HCT116 (cell line): Measurements from ENCODE around the gene DYNC2H1. TPM values are rescaled to one million over a fixed set of nuclear protein-coding genes. Genes with fewer than 3 reads are reported as not detected.

Experiments
- ATAC-seq: fragments of 200-7000 bp; cut with Tn5 transposase; 2 replicates; pipeline ENCODE4 v1.9.1; 2020; ENCODE audit warnings: mild to moderate bottlenecking, moderate library complexity
- BruUV-seq: library from RNA; stranded (reverse); fragments of 400-500 nt; replicated peaks from 2 replicates; lab custom pipeline; 2021; lab: Mats Ljungman, UMichigan
- CTCF ChIA-PET: fragments of 300-600 bp; sonication (Branson Sonifier 250); formaldehyde crosslinking; loops from one replicate; lab custom pipeline; 2021; ENCODE audit warnings: antibody characterized with exemption; lab: Charles Lee
- POLR2A ChIA-PET: fragments of 300-600, 350-600 bp; sonication (Branson Sonifier 250); formaldehyde crosslinking; loops from one replicate; lab custom pipeline; 2021; ENCODE audit warnings: antibody characterized with exemption; lab: Charles Lee
- RAD21 ChIA-PET, 2 experiments: fragments of 300-600 bp; sonication (Branson Sonifier 250); formaldehyde crosslinking; loops; one replicate each; lab custom pipeline; 2023; ENCODE audit warnings: low total read pairs in 2 of 2; ENCODE audit not compliant: uncharacterized antibody in 2 of 2, unreplicated experiment in 2 of 2, low non-redundant PET in 1 of 2; lab: Charles Lee
- DNase-seq: peaks from one replicate; pipeline ENCODE4 v3.0.0-alpha.2; 2010; ENCODE audit warnings: low read depth, low spot score
- H2AFZ ChIP-seq: fragments of 200-600 bp; shearing (Covaris generic), sonication (generic); 2 replicates; pipeline ENCODE4 v1.6.1; 2017; ENCODE audit warnings: low read depth, mixed run types, mixed read lengths, antibody characterized with exemption, low read length; ENCODE audit not compliant: poor library complexity, severe bottlenecking
- H3K27ac ChIP-seq: 2 replicates; pipeline ENCODE4 v1.5.1; 2012; ENCODE audit warnings: low read depth, low read length
- H3K27me3 ChIP-seq: fragments of 200-600 bp; sonication (generic); 2 replicates; pipeline ENCODE4 v1.6.1; 2016; ENCODE audit warnings: mixed run types, low read length, mixed read lengths; ENCODE audit not compliant: insufficient read depth
- H3K36me3 ChIP-seq, 2 experiments: fragments of 200-500 bp in 1 of 2; fragments of 200-600 bp in 1 of 2; sonication (Bioruptor generic) in 1 of 2; sonication (generic) in 1 of 2; 2 replicates each; pipeline versions ENCODE4 v1.5.1 to v1.6.1; 2014 to 2016; ENCODE audit warnings: low read length in 2 of 2, inconsistent platforms in 1 of 2, mixed read lengths in 1 of 2, mixed run types in 1 of 2; ENCODE audit not compliant: insufficient read depth in 2 of 2, control insufficient read depth in 1 of 2
- H3K4me1 ChIP-seq, 2 experiments: fragments of 200-600 bp in 1 of 2; sonication (generic) in 1 of 2; 2 replicates each; pipeline versions ENCODE4 v1.5.1 to v1.6.1; 2012 to 2017; ENCODE audit warnings: low read length in 2 of 2, inconsistent platforms in 1 of 2, mild to moderate bottlenecking in 1 of 2, mixed read lengths in 1 of 2, mixed run types in 1 of 2, moderate library complexity in 1 of 2; ENCODE audit not compliant: insufficient read depth in 2 of 2, control insufficient read depth in 1 of 2
- H3K4me2 ChIP-seq: fragments of 200-600 bp; sonication (generic); 2 replicates; pipeline ENCODE4 v1.6.1; 2017; ENCODE audit warnings: mixed run types, low read length, mixed read lengths
- H3K4me3 ChIP-seq, 2 experiments: fragments of 200-600 bp in 1 of 2; sonication (generic) in 1 of 2; replicated peaks in 1 of 2; 2 replicates each; pipeline ENCODE4 v1.5.1; 2011 to 2016; ENCODE audit warnings: low read length in 2 of 2, control low read depth in 1 of 2, low read depth in 1 of 2, mild to moderate bottlenecking in 1 of 2, mixed read lengths in 1 of 2, mixed run types in 1 of 2
- H3K79me2 ChIP-seq: fragments of 200-600 bp; sonication (generic); 2 replicates; pipeline ENCODE4 v1.6.1; 2017; ENCODE audit warnings: mild to moderate bottlenecking, mixed run types, low read length, moderate library complexity, mixed read lengths; ENCODE audit not compliant: insufficient read depth
- H3K9ac ChIP-seq: fragments of 200-600 bp; sonication (generic); 2 replicates; pipeline ENCODE4 v1.6.1; 2016; ENCODE audit warnings: low read length, mixed read lengths
- H3K9me2 ChIP-seq: fragments of 200-600 bp; sonication (generic), shearing (Covaris generic); 2 replicates; pipeline ENCODE4 v1.6.1; 2017; ENCODE audit warnings: mixed run types, mild to moderate bottlenecking, moderate library complexity; ENCODE audit not compliant: insufficient read depth
- H3K9me3 ChIP-seq, 2 experiments: fragments of 200-500 bp in 1 of 2; fragments of 200-600 bp in 1 of 2; sonication (Bioruptor generic) in 1 of 2; sonication (generic) in 1 of 2; 2 replicates each; pipeline ENCODE4 v1.6.1; 2014 to 2017; ENCODE audit warnings: low read length in 2 of 2, mixed read lengths in 2 of 2, inconsistent platforms in 1 of 2, low read depth in 1 of 2, mild to moderate bottlenecking in 1 of 2, mixed run types in 1 of 2, moderate library complexity in 1 of 2; ENCODE audit not compliant: control insufficient read depth in 1 of 2, insufficient read depth in 1 of 2
- H4K20me1 ChIP-seq: fragments of 200-600 bp; sonication (generic), shearing (Covaris generic); 2 replicates; pipeline ENCODE4 v1.6.1; 2017; ENCODE audit warnings: mixed run types, mild to moderate bottlenecking, moderate library complexity; ENCODE audit not compliant: insufficient read depth
- CBX3 ChIP-seq: IDR thresholded peaks from 2 replicates; pipeline ENCODE4 v1.6.1; 2012; ENCODE audit warnings: low read depth
- CEBPB ChIP-seq: IDR thresholded peaks from 2 replicates; pipeline ENCODE4 v1.6.1; 2012; ENCODE audit warnings: low read depth
- EZH2phosphoT487 ChIP-seq: fragments of 200-600 bp; IDR thresholded peaks from 2 replicates; pipeline ENCODE4 v1.6.1; 2018; ENCODE audit warnings: antibody characterized with exemption, borderline replicate concordance
- FOSL1 ChIP-seq: IDR thresholded peaks from 2 replicates; pipeline ENCODE4 v1.6.1; 2012; ENCODE audit warnings: low read depth
- JUND ChIP-seq: IDR thresholded peaks from 2 replicates; pipeline ENCODE4 v1.6.1; 2012
- MAX ChIP-seq: IDR thresholded peaks from 2 replicates; pipeline ENCODE4 v1.6.1; 2012
- POLR2A ChIP-seq: IDR thresholded peaks from 2 replicates; pipeline ENCODE4 v1.7.0; 2011; ENCODE audit warnings: borderline replicate concordance; ENCODE audit not compliant: insufficient read depth, insufficient read length; ENCODE audit errors: extremely low read depth
- POLR2AphosphoS5 ChIP-seq: IDR thresholded peaks from 2 replicates; pipeline ENCODE4 v1.6.1; 2011; ENCODE audit warnings: mild to moderate bottlenecking, low read depth, low read length, moderate library complexity
- SIN3A ChIP-seq: IDR thresholded peaks from 2 replicates; pipeline ENCODE4 v1.6.1; 2012; ENCODE audit warnings: low read depth
- SP1 ChIP-seq: IDR thresholded peaks from 2 replicates; pipeline ENCODE4 v1.6.1; 2012; ENCODE audit warnings: low read depth
- SRF ChIP-seq: IDR thresholded peaks from 2 replicates; pipeline ENCODE4 v1.6.1; 2012; ENCODE audit warnings: low read depth
- YY1 ChIP-seq: IDR thresholded peaks from 2 replicates; pipeline ENCODE4 v1.6.1; 2011; ENCODE audit warnings: low read length, low read depth, moderate library complexity, mild to moderate bottlenecking; ENCODE audit not compliant: insufficient replicate concordance; ENCODE audit errors: extremely low read depth
- ZNF274 ChIP-seq: fragments of 200-500 bp; sonication (Bioruptor generic); IDR thresholded peaks from 2 replicates; pipeline ENCODE4 v1.6.1; 2014; ENCODE audit warnings: mild to moderate bottlenecking, low read depth, low read length, inconsistent platforms
- intact Hi-C: fragments of 100-400 bp; cut with micrococcal nuclease; formaldehyde crosslinking; loops from 2 replicates; pipeline ENCODE4 v1.10.0; 2022
- total RNA-seq: library from RNA; stranded (reverse); gene quantifications from one replicate; pipeline ENCODE4 v1.2.1, GENCODE V29; 2021; ENCODE audit not compliant: unreplicated experiment
- TF ChIP-seq, protein P1 (sequence below): IDR thresholded peaks from 2 replicates; pipeline ENCODE4 v1.6.1; 2012
- TF ChIP-seq, protein P2 (sequence below), 3 experiments: fragments of 200-600 bp in 1 of 3; sonication (generic) in 1 of 3; IDR thresholded peaks in 2 of 3; conservative IDR thresholded peaks in 1 of 3; 2 replicates each; pipeline ENCODE4 v1.5.1; 2012 to 2017; ENCODE audit warnings: low read depth in 2 of 3, low read length in 2 of 3, antibody characterized with exemption in 1 of 3, borderline replicate concordance in 1 of 3, control low read depth in 1 of 3, mild to moderate bottlenecking in 1 of 3, mixed read lengths in 1 of 3, mixed run types in 1 of 3, moderate library complexity in 1 of 3; ENCODE audit not compliant: insufficient read depth in 1 of 3
- TF ChIP-seq, protein P3 (sequence below): IDR thresholded peaks from 2 replicates; pipeline ENCODE4 v1.6.1; 2011; ENCODE audit warnings: mild to moderate bottlenecking, low read length, moderate library complexity; ENCODE audit not compliant: insufficient replicate concordance; ENCODE audit errors: extremely low read depth
- TF ChIP-seq, protein P4 (sequence below): IDR thresholded peaks from 2 replicates; pipeline ENCODE4 v1.6.1; 2012; ENCODE audit warnings: low read depth

DYNC2H1 gene
- total RNA-seq, 1 experiment from 2014 or later: 1.5 TPM

DNA sequence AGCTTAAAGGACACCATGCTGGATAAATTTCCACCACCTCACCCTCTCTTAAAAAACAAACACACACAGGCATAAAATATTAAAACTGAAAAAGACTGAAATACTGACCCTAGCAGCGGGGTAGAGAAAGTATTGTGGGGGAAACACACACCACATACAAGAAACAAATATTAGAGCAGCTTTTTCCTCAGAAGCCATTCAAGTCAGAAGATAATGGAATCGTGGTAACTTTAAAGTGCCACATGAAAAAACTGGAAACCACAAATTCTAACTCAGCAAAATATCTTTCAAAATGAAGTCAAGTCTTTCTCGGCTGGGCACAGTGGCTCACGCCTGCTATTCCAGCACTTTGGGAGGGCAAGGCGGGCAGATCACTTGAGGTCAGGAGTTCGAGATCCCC is 223.2 kb downstream of the DYNC2H1 start:
- Histone ChIP-seq H2AFZ (no peak overlapping the region), H3K27me3 (no peaks in the 10 kb centered on the region), H3K4me3 (no peak overlapping the region), H3K79me2 (no peaks in the 10 kb centered on the region), H3K4me2 (no peak overlapping the region), H3K27ac (no peak overlapping the region), H3K36me3 (no peaks in the 10 kb centered on the region), H4K20me1 (no peaks in the 10 kb centered on the region), H3K4me1 (no peaks in the 10 kb centered on the region), H3K9me3 (no peaks in the 10 kb centered on the region), H3K9ac (no peak overlapping the region), H3K9me2 (no peaks in the 10 kb centered on the region)
- BruUV-seq: no TSS peak
- DNase-seq (no peak), ATAC-seq (no peak)
- CTCF ChIA-PET: no interaction called here
- POLR2A ChIA-PET: no interaction called here
- TF ChIP-seq ZNF274 (no peak), MAX (no peak), CBX3 (no peak), EZH2phosphoT487 (no peak), CEBPB (no peak), POLR2A (no peak), SIN3A (no peak), JUND (no peak), YY1 (no peak), SP1 (no peak), POLR2AphosphoS5 (no peak), SRF (no peak), FOSL1 (no peak)
- TF ChIP-seq, protein P1, sequence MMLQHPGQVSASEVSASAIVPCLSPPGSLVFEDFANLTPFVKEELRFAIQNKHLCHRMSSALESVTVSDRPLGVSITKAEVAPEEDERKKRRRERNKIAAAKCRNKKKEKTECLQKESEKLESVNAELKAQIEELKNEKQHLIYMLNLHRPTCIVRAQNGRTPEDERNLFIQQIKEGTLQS: no peak
- TF ChIP-seq, protein P2, sequence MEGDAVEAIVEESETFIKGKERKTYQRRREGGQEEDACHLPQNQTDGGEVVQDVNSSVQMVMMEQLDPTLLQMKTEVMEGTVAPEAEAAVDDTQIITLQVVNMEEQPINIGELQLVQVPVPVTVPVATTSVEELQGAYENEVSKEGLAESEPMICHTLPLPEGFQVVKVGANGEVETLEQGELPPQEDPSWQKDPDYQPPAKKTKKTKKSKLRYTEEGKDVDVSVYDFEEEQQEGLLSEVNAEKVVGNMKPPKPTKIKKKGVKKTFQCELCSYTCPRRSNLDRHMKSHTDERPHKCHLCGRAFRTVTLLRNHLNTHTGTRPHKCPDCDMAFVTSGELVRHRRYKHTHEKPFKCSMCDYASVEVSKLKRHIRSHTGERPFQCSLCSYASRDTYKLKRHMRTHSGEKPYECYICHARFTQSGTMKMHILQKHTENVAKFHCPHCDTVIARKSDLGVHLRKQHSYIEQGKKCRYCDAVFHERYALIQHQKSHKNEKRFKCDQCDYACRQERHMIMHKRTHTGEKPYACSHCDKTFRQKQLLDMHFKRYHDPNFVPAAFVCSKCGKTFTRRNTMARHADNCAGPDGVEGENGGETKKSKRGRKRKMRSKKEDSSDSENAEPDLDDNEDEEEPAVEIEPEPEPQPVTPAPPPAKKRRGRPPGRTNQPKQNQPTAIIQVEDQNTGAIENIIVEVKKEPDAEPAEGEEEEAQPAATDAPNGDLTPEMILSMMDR (IDR thresholded peaks at IDR 0.05 in 2 of 3, conservative IDR thresholded peaks at IDR 0.05 in 1 of 3; ENCODE audit: borderline replicate concordance in 1 of 3, insufficient read depth in 1 of 3, low read depth in 2 of 3, low read length in 2 of 3): no peak
- TF ChIP-seq, protein P3, sequence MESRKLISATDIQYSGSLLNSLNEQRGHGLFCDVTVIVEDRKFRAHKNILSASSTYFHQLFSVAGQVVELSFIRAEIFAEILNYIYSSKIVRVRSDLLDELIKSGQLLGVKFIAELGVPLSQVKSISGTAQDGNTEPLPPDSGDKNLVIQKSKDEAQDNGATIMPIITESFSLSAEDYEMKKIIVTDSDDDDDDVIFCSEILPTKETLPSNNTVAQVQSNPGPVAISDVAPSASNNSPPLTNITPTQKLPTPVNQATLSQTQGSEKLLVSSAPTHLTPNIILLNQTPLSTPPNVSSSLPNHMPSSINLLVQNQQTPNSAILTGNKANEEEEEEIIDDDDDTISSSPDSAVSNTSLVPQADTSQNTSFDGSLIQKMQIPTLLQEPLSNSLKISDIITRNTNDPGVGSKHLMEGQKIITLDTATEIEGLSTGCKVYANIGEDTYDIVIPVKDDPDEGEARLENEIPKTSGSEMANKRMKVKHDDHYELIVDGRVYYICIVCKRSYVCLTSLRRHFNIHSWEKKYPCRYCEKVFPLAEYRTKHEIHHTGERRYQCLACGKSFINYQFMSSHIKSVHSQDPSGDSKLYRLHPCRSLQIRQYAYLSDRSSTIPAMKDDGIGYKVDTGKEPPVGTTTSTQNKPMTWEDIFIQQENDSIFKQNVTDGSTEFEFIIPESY: no peak
- TF ChIP-seq, protein P4, sequence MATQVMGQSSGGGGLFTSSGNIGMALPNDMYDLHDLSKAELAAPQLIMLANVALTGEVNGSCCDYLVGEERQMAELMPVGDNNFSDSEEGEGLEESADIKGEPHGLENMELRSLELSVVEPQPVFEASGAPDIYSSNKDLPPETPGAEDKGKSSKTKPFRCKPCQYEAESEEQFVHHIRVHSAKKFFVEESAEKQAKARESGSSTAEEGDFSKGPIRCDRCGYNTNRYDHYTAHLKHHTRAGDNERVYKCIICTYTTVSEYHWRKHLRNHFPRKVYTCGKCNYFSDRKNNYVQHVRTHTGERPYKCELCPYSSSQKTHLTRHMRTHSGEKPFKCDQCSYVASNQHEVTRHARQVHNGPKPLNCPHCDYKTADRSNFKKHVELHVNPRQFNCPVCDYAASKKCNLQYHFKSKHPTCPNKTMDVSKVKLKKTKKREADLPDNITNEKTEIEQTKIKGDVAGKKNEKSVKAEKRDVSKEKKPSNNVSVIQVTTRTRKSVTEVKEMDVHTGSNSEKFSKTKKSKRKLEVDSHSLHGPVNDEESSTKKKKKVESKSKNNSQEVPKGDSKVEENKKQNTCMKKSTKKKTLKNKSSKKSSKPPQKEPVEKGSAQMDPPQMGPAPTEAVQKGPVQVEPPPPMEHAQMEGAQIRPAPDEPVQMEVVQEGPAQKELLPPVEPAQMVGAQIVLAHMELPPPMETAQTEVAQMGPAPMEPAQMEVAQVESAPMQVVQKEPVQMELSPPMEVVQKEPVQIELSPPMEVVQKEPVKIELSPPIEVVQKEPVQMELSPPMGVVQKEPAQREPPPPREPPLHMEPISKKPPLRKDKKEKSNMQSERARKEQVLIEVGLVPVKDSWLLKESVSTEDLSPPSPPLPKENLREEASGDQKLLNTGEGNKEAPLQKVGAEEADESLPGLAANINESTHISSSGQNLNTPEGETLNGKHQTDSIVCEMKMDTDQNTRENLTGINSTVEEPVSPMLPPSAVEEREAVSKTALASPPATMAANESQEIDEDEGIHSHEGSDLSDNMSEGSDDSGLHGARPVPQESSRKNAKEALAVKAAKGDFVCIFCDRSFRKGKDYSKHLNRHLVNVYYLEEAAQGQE: no peak
- RAD21 ChIA-PET: interaction anchor here in 1 of 2 experiments (0.6 kb wide), 1 partner anchor 166 kb away, joined by 3 read pairs; no protein-coding TSS in a partner anchor
- intact Hi-C loops: no loop called here
